B cell (primary cell): Measurements from ENCODE around the gene XAF1.
"Not testable (repeated sequence)": the region's sequence is repeated elsewhere in the genome, so short reads cannot be mapped to it uniquely, and the experiment has no call there.

ENCODE experiments used
- EZH2 ChIP-seq: IDR thresholded peaks from 2 replicates; pipeline ENCODE4 v1.6.1; 2012; ENCODE audit warnings: borderline replicate concordance, low read depth, mild to moderate bottlenecking, moderate library complexity, low read length; ENCODE audit not compliant: insufficient read depth, poor library complexity, severe bottlenecking
- TF ChIP-seq, protein P1 (sequence below): fragments of 200-600 bp; IDR thresholded peaks from one replicate; pipeline ENCODE4 v1.8.0; 2022; ENCODE audit warnings: antibody characterized with exemption, mild to moderate bottlenecking

DNA sequence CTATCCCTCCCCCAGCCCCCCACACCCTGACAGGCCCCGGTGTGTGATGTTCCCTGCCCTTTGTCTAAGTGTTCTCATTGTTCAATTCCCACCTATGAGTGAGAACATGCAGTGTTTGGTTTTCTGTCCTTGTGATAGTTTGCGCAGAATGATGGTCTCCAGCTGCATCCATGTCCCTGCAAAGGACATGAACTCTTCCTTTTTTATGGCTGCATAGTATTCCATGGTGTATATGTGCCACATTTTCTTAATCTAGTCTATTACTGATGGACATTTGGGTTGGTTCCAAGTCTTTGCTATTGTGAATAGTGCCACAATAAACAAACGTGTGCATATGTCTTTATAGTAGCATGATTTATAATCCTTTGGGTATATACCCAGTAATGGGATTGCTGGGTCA lies 60.5 kb downstream of the XAF1 start:
- TF ChIP-seq, protein P1, sequence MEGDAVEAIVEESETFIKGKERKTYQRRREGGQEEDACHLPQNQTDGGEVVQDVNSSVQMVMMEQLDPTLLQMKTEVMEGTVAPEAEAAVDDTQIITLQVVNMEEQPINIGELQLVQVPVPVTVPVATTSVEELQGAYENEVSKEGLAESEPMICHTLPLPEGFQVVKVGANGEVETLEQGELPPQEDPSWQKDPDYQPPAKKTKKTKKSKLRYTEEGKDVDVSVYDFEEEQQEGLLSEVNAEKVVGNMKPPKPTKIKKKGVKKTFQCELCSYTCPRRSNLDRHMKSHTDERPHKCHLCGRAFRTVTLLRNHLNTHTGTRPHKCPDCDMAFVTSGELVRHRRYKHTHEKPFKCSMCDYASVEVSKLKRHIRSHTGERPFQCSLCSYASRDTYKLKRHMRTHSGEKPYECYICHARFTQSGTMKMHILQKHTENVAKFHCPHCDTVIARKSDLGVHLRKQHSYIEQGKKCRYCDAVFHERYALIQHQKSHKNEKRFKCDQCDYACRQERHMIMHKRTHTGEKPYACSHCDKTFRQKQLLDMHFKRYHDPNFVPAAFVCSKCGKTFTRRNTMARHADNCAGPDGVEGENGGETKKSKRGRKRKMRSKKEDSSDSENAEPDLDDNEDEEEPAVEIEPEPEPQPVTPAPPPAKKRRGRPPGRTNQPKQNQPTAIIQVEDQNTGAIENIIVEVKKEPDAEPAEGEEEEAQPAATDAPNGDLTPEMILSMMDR: not testable (repeated sequence)
- not testable (repeated sequence) for TF ChIP-seq EZH2
